ENCODE measurements around the gene PRRT4.

The PRRT4 gene

DNA sequence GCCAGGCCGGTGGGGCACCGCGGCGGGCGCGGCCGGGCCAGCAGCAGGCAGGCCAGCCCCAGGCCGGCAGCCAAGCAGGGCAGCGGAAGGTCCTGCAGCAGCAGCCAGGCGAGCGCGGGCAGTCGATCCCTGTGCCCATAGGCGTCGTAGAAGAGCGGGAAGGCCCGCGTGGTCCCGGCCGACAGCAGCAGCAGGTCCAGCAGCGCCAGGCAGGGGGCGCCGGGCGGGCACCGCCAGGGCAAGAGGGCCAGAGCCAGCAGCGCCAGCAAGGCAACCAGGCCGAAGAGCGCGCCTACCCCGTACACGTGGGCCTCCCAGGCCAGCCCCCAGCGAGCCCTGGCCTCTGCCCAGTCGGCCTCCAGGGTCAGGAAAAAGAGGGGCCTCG, 9.3 kb downstream of the PRRT4 start:
- Mint-ChIP-seq H3K27me3 (ENCODE audit: low read depth, poor library complexity) (peaks cover 36% of the 10 kb centered on the region), H3K27ac (no peak overlapping the region), H3K4me3 (no peak overlapping the region), H3K36me3 (ENCODE audit: low read depth) (no peaks in the 10 kb centered on the region), H3K4me1 (peaks cover 38% of the 10 kb centered on the region), H3K9me3 (no peaks in the 10 kb centered on the region)
- peak; percentile 17 for DNase-seq
- TF ChIP-seq, protein P1, sequence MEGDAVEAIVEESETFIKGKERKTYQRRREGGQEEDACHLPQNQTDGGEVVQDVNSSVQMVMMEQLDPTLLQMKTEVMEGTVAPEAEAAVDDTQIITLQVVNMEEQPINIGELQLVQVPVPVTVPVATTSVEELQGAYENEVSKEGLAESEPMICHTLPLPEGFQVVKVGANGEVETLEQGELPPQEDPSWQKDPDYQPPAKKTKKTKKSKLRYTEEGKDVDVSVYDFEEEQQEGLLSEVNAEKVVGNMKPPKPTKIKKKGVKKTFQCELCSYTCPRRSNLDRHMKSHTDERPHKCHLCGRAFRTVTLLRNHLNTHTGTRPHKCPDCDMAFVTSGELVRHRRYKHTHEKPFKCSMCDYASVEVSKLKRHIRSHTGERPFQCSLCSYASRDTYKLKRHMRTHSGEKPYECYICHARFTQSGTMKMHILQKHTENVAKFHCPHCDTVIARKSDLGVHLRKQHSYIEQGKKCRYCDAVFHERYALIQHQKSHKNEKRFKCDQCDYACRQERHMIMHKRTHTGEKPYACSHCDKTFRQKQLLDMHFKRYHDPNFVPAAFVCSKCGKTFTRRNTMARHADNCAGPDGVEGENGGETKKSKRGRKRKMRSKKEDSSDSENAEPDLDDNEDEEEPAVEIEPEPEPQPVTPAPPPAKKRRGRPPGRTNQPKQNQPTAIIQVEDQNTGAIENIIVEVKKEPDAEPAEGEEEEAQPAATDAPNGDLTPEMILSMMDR (IDR thresholded peaks at IDR 0.05): no peak

DNA sequence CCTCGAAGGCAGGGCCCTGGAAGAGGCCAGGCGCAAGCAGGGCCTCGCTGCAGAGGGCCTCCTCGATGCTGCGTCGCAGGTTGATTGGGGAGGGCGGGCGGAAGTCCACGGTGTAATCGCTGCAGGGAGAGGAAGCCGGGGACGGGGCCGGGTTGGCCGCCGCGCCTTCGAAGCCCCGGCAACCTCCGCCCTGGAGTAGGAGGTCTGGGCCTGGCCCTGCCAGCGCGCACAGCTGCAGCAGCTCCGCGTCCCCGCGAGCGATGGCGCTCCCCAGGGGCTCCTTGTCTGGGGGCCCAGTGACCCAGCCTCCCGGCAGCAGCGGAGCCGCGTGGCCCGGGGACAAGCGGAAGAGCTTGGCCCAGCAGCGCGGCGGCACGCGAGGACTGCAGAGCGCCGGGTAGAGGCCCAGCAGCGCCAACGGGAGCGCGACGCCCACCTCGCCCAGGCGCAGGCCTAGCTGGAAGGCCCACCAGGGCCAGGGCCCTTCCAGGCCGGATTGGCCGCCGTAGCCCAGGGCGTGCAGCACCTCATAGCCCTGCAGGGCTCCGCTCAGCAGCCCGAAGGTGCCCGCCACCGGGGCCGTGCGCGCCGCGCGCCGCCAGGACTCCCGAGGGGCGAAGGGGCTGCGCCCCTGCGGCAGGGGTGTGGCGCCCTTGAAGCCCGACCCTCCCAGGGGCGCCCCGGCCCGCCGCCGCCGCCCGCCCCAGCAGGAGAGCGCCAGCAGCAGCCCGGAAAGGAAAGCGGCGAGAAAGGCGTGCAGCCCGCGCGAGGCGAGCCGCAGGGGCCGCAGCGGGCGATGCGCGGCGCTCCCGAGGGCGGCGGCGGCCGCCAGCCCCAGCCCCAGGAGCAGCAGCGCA, 10.0 kb downstream of the PRRT4 start:
- TF ChIP-seq, protein P1 (IDR thresholded peaks at IDR 0.05): no peak
- Mint-ChIP-seq H3K4me1 (peaks cover 32% of the 10 kb centered on the region), H3K27ac (no peak overlapping the region), H3K36me3 (ENCODE audit: low read depth) (no peaks in the 10 kb centered on the region), H3K9me3 (no peaks in the 10 kb centered on the region), H3K27me3 (ENCODE audit: low read depth, poor library complexity) (peaks cover 36% of the 10 kb centered on the region), H3K4me3 (no peak overlapping the region)
- DNase-seq: no peak

- TF ChIP-seq, protein P1 (IDR thresholded peaks at IDR 0.05): no peak
- H3K9me3 Mint-ChIP-seq: no peaks in the 10 kb centered on the region
- peaks cover 36% of the 10 kb centered on the region for H3K27me3 Mint-ChIP-seq (ENCODE audit: low read depth, poor library complexity)
- no peaks in the 10 kb centered on the region for H3K36me3 Mint-ChIP-seq (ENCODE audit: low read depth)
- peaks cover 25% of the 10 kb centered on the region for H3K4me1 Mint-ChIP-seq
- H3K27ac Mint-ChIP-seq: no peak overlapping the region
- no peak for DNase-seq
- no peak overlapping the region for H3K4me3 Mint-ChIP-seq
Measured at GRCh38 chr7:128350708-128351295, 10.7 kb downstream of the PRRT4 start.

DNA sequence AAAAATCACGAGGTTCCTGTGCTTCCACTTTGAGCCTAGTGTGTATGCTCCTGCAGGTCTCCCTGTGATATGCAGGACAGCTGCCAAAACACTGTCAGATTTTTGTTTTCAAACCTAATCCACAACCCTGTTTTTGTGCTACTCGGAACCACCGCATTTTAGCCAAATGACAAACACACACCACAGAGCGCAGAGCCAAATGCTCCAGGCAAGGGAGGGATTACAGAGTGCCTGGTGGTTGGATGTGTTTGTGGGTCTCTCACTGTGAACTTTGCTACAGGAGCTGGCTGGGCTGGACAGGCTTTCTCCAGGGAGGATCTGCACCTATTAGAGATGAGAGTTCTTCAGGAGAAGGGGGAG, 12.0 kb downstream of the PRRT4 start:
- H3K27me3 Mint-ChIP-seq (ENCODE audit: low read depth, poor library complexity): peaks cover 29% of the 10 kb centered on the region
- H3K4me1 Mint-ChIP-seq: peaks cover 22% of the 10 kb centered on the region
- TF ChIP-seq, protein P1 (IDR thresholded peaks at IDR 0.05): no peak
- H3K27ac Mint-ChIP-seq: no peak overlapping the region
- no peaks in the 10 kb centered on the region for H3K9me3 Mint-ChIP-seq
- no peak overlapping the region for H3K4me3 Mint-ChIP-seq
- DNase-seq: no peak
- H3K36me3 Mint-ChIP-seq (ENCODE audit: low read depth): no peaks in the 10 kb centered on the region

- Mint-ChIP-seq H3K4me3 (no peak overlapping the region), H3K9me3 (no peaks in the 10 kb centered on the region), H3K4me1 (peaks cover 19% of the 10 kb centered on the region), H3K36me3 (ENCODE audit: low read depth) (no peaks in the 10 kb centered on the region), H3K27me3 (ENCODE audit: low read depth, poor library complexity) (peaks cover 17% of the 10 kb centered on the region), H3K27ac (no peak overlapping the region)
- TF ChIP-seq, protein P1 (IDR thresholded peaks at IDR 0.05): peak; percentile 75
- peak; percentile 75 for DNase-seq
Measured at GRCh38 chr7:128347647-128348097, 13.8 kb downstream of the PRRT4 start.
